ENCODE data around the gene COL5A1.

COL5A1 gene

DNA sequence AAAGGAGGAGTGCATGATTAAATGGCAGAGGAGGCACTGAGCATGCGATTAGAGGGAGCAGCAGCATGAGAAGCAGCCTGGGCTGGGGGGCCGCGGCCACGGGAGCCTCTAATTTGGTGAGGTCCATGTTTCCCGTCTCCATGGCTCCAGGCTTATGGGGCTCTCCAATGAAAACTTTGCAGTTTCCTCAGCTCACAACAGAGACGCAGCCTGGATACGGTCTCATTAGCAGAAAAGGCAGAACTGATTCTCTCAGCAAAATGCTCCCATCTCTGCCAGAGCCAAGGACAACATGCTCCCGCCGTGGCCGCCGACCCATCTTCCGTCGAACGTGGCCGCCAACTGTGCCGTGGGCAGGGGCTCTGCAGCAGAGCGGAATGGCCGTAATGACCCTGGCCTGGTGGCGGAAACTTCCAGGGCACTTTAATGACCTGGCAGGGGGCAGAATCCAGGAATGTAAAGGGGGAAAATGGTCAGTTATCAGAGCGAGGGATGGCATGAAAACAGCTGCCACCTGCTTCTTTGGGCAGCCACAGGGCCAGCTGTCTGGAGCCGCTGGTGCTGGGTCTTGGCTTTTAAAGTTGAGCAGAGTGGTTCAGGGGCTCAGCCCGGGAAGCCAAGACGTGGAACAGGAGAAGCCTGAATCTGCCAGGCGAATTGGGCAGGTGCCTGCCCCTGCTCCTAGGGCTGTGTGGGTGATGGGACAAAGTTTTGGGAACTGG, 76.5 kb downstream of the COL5A1 start:
- DNase-seq (ENCODE audit: low read depth) = no peak
- no peak overlapping the region for H3K4me3 ChIP-seq (ENCODE audit: low read length)
- TF ChIP-seq, protein P1, sequence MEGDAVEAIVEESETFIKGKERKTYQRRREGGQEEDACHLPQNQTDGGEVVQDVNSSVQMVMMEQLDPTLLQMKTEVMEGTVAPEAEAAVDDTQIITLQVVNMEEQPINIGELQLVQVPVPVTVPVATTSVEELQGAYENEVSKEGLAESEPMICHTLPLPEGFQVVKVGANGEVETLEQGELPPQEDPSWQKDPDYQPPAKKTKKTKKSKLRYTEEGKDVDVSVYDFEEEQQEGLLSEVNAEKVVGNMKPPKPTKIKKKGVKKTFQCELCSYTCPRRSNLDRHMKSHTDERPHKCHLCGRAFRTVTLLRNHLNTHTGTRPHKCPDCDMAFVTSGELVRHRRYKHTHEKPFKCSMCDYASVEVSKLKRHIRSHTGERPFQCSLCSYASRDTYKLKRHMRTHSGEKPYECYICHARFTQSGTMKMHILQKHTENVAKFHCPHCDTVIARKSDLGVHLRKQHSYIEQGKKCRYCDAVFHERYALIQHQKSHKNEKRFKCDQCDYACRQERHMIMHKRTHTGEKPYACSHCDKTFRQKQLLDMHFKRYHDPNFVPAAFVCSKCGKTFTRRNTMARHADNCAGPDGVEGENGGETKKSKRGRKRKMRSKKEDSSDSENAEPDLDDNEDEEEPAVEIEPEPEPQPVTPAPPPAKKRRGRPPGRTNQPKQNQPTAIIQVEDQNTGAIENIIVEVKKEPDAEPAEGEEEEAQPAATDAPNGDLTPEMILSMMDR (conservative IDR thresholded peaks at IDR 0.05; ENCODE audit: low read depth, low read length) = no peak

DNA sequence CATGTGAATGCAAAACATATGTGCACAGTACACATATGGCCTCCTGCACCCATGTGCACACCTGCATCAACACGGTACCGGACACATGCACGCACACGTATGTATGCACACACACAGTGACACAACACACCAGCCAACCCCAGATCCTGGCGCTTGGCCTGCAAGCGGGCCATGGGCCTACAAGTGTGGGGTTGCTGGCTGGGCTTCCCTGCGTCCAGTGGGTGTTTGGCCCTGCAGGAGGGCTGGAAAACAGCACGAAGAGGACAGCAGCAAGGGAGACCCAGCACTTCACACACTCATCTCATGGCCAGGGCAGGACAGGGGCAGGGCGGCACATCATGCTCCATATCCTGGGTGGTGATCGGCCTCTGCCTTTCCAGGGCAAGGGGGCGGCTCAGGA, 77.7 kb downstream of the COL5A1 start:
- no peak overlapping the region for H3K4me3 ChIP-seq (ENCODE audit: low read length)
- no peak for DNase-seq (ENCODE audit: low read depth)
- TF ChIP-seq, protein P1 (conservative IDR thresholded peaks at IDR 0.05; ENCODE audit: low read depth, low read length) = no peak

DNA sequence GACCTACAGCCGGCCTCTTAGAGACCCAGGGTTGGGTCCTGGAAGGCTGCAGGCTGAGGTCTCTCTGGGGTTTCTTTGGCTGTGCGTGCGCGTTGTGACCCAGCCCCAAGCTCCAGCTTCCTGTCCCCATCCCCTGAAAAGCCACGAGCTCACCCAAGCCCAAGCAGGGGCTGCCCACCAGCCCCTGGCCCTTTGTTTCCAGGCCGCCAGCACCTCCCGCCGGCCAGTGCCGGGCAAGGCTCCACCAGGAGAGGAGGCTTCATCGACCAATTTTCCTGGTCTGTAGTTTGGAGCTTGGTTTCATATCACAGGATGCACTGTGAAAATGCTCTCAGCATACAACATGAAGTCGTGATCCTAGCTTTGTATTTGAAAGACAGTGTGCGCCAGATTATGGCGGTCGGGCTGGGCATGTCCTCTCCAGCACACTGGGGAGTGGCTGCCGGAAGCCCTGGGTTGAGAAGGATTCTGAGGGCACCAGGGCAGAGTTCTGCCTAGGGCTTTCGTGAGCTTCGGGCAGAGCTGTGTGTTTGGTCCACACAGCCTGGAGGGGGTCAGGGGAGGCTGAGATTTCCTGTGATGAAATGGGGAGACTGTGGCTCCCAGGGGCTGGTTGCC, 78.6 kb downstream of the COL5A1 start:
- DNase-seq (ENCODE audit: low read depth) = no peak
- no peak overlapping the region for H3K4me3 ChIP-seq (ENCODE audit: low read length)
- TF ChIP-seq, protein P1 (conservative IDR thresholded peaks at IDR 0.05; ENCODE audit: low read depth, low read length) = no peak

DNA sequence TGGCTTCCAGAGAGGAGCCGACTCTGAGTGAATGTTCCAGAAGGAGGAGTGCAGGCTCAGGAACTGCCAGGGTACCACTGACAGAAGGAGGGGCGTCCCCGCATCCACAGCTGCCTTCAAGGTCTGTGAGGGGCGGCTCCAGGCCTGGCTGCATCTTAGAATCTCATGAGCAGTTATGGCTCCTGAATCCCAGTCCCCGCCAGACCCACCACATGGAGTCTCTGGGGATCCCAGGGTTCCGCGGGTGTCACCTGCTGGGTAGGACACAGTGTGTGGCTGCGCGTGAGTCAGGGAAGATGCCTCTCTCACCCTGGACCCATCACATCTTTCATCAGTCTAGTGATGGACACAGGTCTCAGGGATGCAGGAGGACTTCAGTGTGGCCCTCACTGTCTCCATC, 79.2 kb downstream of the COL5A1 start:
- no peak for DNase-seq (ENCODE audit: low read depth)
- TF ChIP-seq, protein P1 (conservative IDR thresholded peaks at IDR 0.05; ENCODE audit: low read depth, low read length) = no peak
- H3K4me3 ChIP-seq (ENCODE audit: low read length) = no peak overlapping the region

DNA sequence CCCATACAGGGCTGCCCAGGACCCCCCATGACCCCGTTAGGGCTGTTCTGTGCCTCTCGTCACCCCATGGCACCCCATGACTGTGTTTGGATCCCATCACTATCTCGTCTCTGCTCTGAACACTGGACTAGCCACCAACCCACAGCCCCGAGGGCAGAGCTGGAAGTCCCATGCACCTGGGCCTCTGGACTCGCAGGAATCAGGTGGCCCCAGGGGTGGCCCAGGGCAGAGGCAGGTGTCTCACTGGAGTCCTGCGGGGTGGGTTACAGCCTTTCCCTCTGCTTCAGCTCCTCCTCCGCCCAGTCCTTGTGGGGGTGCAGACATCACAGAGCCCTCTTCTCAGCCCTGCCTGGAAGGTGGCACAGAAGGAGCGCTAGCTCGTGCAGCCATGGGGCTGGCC, 79.7 kb downstream of the COL5A1 start:
- no peak overlapping the region for H3K4me3 ChIP-seq (ENCODE audit: low read length)
- TF ChIP-seq, protein P1 (conservative IDR thresholded peaks at IDR 0.05; ENCODE audit: low read depth, low read length) = no peak
- DNase-seq (ENCODE audit: low read depth) = no peak

DNA sequence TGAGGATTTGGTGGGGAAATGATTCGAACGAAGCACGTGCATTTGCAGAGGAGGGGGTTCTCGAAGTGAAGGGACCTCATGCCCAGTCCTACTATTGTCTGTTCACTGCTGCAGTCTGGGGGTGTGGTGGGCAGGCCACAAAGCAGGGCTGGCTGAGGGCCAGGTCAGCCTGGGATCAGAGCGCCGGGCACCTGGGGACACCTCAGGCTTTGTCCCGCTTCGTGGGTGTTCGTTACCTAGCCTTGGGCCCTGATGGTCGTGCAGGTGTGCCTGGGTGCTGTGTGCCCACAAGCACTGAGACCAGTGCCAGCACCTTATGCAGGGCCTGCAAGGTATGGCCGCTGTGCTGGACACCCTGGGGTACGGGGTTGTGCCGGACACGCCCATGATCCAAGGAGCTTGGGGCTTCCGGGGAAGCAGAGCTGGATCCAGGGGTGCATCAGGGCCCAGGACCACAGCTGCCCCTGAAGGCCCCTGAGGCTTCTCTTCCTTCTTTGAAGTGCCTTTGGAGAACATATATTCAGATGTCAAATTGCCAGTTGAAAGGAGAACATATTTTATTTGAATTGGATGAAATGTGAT, 80.6 kb downstream of the COL5A1 start:
- DNase-seq (ENCODE audit: low read depth) = no peak
- no peak overlapping the region for H3K4me3 ChIP-seq (ENCODE audit: low read length)
- TF ChIP-seq, protein P1 (conservative IDR thresholded peaks at IDR 0.05; ENCODE audit: low read depth, low read length) = no peak

DNA sequence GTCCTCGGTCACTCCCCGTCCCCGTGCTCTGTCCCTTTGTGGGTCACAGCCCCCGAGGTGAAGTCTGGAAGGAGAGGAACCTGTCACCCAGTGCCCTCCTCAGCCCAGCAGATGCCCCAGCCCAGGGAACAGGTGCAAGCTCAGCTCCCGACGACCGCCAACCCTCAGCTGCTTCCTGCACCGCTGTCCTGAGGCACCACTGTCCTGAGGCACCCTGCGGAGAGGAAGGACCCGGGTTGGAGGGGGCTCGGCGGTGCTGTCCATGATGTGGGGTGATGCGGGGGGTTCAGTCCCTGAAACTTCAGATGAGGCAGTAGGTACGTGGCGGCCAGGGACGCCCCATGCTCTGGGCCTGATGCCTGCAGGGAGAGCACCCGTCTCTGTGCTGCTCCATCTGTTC, 81.4 kb downstream of the COL5A1 start:
- TF ChIP-seq, protein P1 (conservative IDR thresholded peaks at IDR 0.05; ENCODE audit: low read depth, low read length) = no peak
- no peak for DNase-seq (ENCODE audit: low read depth)
- H3K4me3 ChIP-seq (ENCODE audit: low read length) = no peak overlapping the region
